HEK293T (cell line): ENCODE results near the gene IMP3.

ENCODE experiments used
- BHLHE40 ChIP-seq: fragments of 450-650 bp; IDR thresholded peaks from 2 replicates; pipeline ENCODE4 v1.6.1; 2016; ENCODE audit warnings: mild to moderate bottlenecking, moderate library complexity, borderline replicate concordance
- CTBP1 ChIP-seq: fragments of 450-650 bp; IDR thresholded peaks from 2 replicates; pipeline ENCODE4 v1.6.1; 2016; ENCODE audit warnings: borderline replicate concordance
- FOXK2 ChIP-seq: fragments of 450-650 bp; IDR thresholded peaks from 2 replicates; pipeline ENCODE4 v1.6.1; 2016; ENCODE audit warnings: mild to moderate bottlenecking
- FOXM1 ChIP-seq: fragments of 450-650 bp; IDR thresholded peaks from 2 replicates; pipeline ENCODE4 v1.6.1; 2017; ENCODE audit warnings: mild to moderate bottlenecking, borderline replicate concordance
- HDGF ChIP-seq: fragments of 450-650 bp; IDR thresholded peaks from 2 replicates; pipeline ENCODE4 v1.6.1; 2017; ENCODE audit warnings: antibody characterized with exemption, borderline replicate concordance
- SP1 ChIP-seq: fragments of 450-650 bp; IDR thresholded peaks from 2 replicates; pipeline ENCODE4 v1.6.1; 2017
- SUZ12 ChIP-seq: fragments of 450-650 bp; IDR thresholded peaks from 2 replicates; pipeline ENCODE4 v1.6.1; 2016; ENCODE audit warnings: mild to moderate bottlenecking
- TARDBP ChIP-seq: fragments of 450-650 bp; IDR thresholded peaks from 2 replicates; pipeline ENCODE4 v1.6.1; 2016
- ZNF384 ChIP-seq: fragments of 450-650 bp; IDR thresholded peaks from 2 replicates; pipeline ENCODE4 v1.6.1; 2016

DNA sequence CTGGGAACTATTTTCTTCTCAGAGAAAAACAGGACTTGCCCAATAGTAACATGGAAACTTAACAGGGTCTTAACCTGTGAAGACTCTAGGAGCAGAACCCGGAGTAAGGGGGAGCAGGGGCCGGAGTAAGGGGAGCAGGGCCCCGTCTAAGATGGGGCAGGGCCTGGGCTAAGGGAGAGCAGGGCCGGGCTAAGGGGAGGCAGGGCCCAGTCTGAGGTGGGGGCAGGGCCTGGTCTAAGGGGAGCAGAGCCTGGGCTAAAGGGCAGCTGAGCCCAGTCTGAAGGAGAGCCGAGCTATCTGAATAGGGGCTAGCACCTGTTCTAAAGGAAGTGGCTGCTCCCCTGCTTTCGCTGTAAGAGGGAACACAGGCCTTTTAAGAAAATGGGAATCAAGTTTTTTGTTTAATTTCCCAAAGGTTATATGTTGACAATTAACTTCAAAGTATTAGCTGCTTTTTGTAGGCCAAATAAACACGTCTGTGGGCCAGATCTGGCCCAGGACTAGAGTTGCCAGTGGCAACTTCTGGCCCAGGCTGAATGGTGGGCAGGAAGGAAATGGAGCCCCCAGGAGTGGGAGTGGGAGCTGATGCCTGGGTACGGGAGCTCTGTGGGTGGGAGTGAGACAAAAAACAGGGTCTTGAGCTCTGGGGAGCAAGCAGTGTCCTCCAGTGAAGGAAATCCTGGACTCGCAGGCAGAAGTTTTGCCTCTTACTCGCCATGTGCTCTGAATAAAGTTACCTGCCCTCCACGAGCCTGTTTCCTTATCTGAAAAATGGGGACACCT is 40.2 kb upstream of the IMP3 start:
- TF ChIP-seq CTBP1 (no peak), SP1 (no peak), FOXK2 (no peak), HDGF (no peak), FOXM1 (no peak), ZNF384 (no peak), TARDBP (no peak), BHLHE40 (no peak), SUZ12 (no peak)
